ENCODE results near the gene MPI.
A peak's percentile ranks its signal among the peaks of the same experiment; 100 is the strongest.
"Not testable (repeated sequence)": the region's sequence is repeated elsewhere in the genome, so short reads cannot be mapped to it uniquely, and the experiment has no call there.

Gene MPI

GRCh38 chr15:74892931-74893330, 3.1 kb downstream of the MPI start:
- no peak for DNase-seq (ENCODE audit: low read depth)

GRCh38 chr15:74893627-74894026, 3.8 kb downstream of the MPI start:
- no peak for DNase-seq (ENCODE audit: low read depth)

- DNase-seq (ENCODE audit: low read depth): not testable (repeated sequence)
Observed at GRCh38 chr15:74894383-74894782, 4.5 kb downstream of the MPI start.

GRCh38 chr15:74895830-74896229, 6.0 kb downstream of the MPI start:
- DNase-seq (ENCODE audit: low read depth): no peak

- no peak for DNase-seq (ENCODE audit: low read depth)
Observed at GRCh38 chr15:74896316-74896715, 6.5 kb downstream of the MPI start.

GRCh38 chr15:74897300-74897701, 7.5 kb downstream of the MPI start:
- DNase-seq (ENCODE audit: low read depth): no peak

GRCh38 chr15:74901612-74902063, 11.8 kb downstream of the MPI start:
- peak; percentile 37 for DNase-seq (ENCODE audit: low read depth)

- DNase-seq (ENCODE audit: low read depth): no peak
Observed at GRCh38 chr15:74902295-74903075, 12.6 kb downstream of the MPI start.

GRCh38 chr15:74903676-74904075, 13.8 kb downstream of the MPI start:
- DNase-seq (ENCODE audit: low read depth): no peak

GRCh38 chr15:74904190-74904805, 14.5 kb downstream of the MPI start:
- no peak for DNase-seq (ENCODE audit: low read depth)

GRCh38 chr15:74906067-74906449, 16.2 kb downstream of the MPI start:
- DNase-seq (ENCODE audit: low read depth): no peak

- peak; percentile 66 for DNase-seq (ENCODE audit: low read depth)
Observed at GRCh38 chr15:74906450-74907162, 16.8 kb downstream of the MPI start, which contains the start of gene FAM219B. FAM219B (minus strand) TSS chr15:74906851; CDS start chr15:74906800, 51 bp downstream.

- DNase-seq (ENCODE audit: low read depth): no peak
Observed at GRCh38 chr15:74907163-74907870, 17.5 kb downstream of the MPI start.

- DNase-seq (ENCODE audit: low read depth): no peak
Observed at GRCh38 chr15:74908635-74909034, 18.8 kb downstream of the MPI start.

- no peak for DNase-seq (ENCODE audit: low read depth)
Observed at GRCh38 chr15:74913041-74913440, 23.2 kb downstream of the MPI start.

- not testable (repeated sequence) for DNase-seq (ENCODE audit: low read depth)
Observed at GRCh38 chr15:74913799-74914198, 24.0 kb downstream of the MPI start.

- DNase-seq (ENCODE audit: low read depth): no peak
Observed at GRCh38 chr15:74917676-74918075, 27.8 kb downstream of the MPI start.

GRCh38 chr15:74920456-74920855, 30.6 kb downstream of the MPI start:
- DNase-seq (ENCODE audit: low read depth): no peak

GRCh38 chr15:74924525-74924924, 34.7 kb downstream of the MPI start:
- no peak for DNase-seq (ENCODE audit: low read depth)

- DNase-seq (ENCODE audit: low read depth): no peak
Observed at GRCh38 chr15:74928771-74929198, 38.9 kb downstream of the MPI start.

GRCh38 chr15:74933573-74933972, 43.7 kb downstream of the MPI start:
- DNase-seq (ENCODE audit: low read depth): no peak

- not testable (repeated sequence) for DNase-seq (ENCODE audit: low read depth)
Observed at GRCh38 chr15:74935193-74935592, 45.4 kb downstream of the MPI start.

All from stimulated activated CD8-positive, alpha-beta memory T cell treated with anti-CD3 and anti-CD28 coated beads, Interleukin-12 subunit alpha, Interleukin-12 subunit beta, amount 100 ng/mL, for 1 hour (primary cell).